Activated CD4-positive, CD25-positive, alpha-beta regulatory T cell treated with anti-CD3 and anti-CD28 coated beads, Interleukin-2, amount 50 U/mL, for 72 hours (primary cell): Measurements from ENCODE around the gene EIPR1.
A peak's percentile ranks its signal among the peaks of the same experiment; 100 is the strongest.

ENCODE experiments used
- DNase-seq: peaks from one replicate; pipeline ENCODE4 v3.0.0; 2021

EIPR1 gene

GRCh38 chr2:3238951-3239841 is 138.4 kb downstream of the EIPR1 start:
- DNase-seq, result no peak

DNA sequence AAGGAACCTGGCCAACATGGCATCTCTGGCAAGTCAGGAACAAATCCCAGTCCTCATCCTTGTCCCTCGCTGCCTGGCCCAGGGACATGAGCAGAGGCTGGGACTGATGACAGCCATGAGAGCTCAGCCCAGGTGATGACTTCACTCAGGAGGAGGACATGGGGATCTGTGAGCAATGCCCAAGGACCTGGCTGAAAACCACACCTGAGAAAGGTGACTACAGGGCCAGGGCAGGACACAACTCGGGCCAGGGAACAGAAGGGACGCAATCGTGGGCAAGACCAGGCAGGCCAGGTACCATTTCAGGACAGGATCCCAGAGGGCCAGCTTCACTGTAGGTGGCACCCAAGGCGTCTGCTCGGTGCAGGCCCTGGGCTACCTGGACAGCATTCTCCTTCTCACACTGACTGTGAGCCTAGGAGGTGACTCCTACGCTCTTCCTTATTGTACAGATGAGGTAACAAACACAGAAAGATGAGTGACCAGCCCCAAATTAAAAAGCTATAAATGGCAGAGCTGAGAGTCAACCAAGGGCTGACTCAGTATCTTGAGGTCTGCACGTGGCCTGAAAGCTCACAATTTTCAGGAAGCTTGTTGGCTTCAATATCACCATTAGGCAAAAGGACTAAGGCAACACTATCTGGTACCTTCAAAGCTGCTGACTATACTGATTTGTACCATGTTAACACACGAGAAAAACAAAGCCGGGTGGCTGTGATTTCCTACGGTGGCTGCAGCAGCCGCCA is 141.1 kb downstream of the EIPR1 start:
- no peak for DNase-seq

DNA sequence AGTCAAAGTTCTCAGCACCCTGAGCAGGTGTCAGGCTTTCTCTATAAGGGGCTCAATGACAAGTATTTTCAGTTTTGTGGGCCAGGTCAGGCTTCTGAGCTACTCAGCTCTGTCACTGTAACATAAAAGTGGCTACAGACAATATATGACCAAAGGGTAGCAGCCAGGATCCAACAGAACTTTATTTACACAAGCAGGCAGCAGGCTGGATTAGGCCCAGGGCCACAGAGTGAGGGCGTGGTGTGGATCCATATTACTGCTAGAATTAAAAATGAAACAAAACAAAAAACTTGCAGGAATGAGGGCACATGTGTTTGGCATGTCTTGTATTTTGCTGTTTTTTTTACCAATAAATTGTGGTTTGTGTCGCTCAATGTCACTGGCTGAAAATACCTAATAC is 143.7 kb downstream of the EIPR1 start:
- no peak for DNase-seq

DNA sequence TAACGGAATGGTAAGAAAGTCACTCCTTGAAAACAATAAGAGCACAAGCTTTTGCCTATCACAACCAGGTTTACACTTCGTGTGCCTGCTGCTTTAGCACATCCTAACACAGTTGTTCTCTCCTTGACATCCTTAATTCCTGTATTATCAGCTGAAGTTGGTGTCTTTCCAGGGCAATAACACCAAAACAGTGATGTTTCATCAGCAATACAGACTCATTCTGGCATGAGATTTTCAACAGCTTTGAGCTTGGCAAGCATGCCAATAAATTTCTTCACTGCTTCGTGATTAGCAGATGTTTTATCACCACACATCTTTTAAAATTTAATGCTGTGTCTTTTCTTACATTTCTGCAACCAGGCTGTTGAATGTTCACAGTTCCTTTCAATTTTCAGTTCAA is 148.4 kb downstream of the EIPR1 start:
- no peak for DNase-seq

DNA sequence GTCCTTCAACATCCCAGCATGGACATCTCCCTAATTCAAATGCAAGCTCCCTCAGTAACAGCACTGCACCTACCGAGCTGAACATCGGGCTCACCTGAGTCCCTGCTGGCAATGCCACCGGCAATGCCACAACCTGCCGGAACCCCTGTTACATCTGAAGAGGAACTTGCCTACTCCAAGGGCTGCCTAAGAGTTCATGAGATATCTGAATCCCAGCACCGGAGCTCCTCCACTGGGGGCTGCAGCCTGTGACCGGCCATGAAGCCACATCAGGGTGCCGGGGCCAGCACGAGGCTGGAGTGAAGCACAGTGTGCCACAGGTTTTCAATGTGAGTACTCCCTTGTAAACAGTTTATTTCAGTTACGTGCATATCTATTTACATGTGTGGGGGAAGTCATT is 152.9 kb downstream of the EIPR1 start:
- no peak for DNase-seq

GRCh38 chr2:3223080-3223923 is 154.3 kb downstream of the EIPR1 start:
- DNase-seq, result peak; percentile 78

- peak; percentile 50 for DNase-seq
Observed at GRCh38 chr2:3222636-3223035, 155.0 kb downstream of the EIPR1 start.

- no peak for DNase-seq
Observed at GRCh38 chr2:3219536-3219935, 158.1 kb downstream of the EIPR1 start.

- no peak for DNase-seq
Observed at GRCh38 chr2:3217646-3218045, 160.0 kb downstream of the EIPR1 start.

DNA sequence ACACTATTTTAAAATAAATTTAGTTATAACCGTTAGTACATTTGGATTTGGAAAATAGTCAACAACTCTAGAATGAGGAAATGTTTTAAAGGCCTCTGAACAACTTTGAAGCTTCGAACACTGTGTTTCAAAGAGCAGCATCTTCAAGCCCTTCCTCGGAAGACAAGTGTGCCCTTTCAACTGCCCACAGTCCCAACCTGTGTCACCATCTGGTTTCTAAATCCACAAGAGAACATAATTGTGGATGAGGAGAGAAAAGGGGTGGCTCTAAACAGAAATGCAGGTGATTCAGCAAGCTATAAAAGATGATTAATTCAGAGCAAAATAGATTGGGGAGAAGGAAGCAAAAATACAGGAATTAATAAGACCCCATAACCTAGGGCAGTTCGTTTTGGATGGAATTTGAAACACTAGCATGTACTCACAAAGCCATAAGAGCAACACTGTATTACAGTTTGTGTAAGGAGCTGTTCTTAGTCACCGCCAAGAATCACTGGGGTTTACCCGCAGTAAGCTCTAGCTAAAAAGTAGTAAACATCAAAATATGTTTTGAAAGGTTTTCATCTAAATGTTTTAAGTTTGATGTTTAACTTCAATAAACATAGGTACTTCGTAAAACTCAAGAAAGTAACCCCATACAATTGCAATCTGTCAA is 160.7 kb downstream of the EIPR1 start:
- DNase-seq, result no peak

GRCh38 chr2:3214806-3215404 is 162.7 kb downstream of the EIPR1 start:
- DNase-seq, result no peak

DNA sequence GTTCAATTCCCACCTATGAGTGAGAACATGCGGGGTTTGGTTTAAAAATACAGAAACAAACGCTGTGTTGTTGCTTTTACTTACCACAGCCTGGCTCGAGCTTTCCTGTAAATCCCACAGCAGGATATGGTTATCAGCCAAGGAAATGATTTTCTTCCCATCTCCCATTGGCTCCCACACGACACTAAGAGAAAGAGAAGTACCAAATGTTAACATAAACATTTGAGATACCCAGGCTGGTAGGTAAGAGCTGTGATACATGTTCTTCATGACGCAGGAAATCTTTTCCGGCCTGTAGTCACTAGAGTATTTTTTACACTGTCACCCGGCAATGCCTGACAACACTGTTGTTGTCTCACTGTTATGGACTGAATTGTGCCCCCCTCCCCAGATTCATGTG is 163.6 kb downstream of the EIPR1 start:
- DNase-seq, result no peak

GRCh38 chr2:3212984-3213383 is 164.6 kb downstream of the EIPR1 start:
- DNase-seq, result no peak

- no peak for DNase-seq
Observed at GRCh38 chr2:3212061-3212362, 165.6 kb downstream of the EIPR1 start.

- no peak for DNase-seq
Observed at GRCh38 chr2:3211256-3212060, 166.2 kb downstream of the EIPR1 start.

DNA sequence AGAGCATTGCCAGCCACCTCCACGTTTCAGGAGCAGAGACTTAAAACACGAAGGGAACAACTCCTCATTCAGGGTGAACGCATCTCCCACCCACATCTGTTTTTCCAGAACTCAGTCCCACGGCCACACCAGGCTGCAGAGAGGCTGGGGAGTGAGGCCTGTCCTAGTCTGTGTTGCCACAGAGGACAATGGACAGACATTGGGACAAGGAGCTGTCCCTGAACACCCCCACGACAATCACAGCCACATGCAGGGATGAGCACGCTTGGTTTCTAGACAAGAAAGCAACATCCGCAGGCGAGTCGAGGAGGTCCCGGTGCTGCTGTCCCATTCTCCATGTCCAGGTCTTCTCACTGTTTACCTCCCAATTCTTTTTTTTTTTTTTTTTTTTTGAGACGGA is 167.4 kb downstream of the EIPR1 start:
- DNase-seq, result no peak

DNA sequence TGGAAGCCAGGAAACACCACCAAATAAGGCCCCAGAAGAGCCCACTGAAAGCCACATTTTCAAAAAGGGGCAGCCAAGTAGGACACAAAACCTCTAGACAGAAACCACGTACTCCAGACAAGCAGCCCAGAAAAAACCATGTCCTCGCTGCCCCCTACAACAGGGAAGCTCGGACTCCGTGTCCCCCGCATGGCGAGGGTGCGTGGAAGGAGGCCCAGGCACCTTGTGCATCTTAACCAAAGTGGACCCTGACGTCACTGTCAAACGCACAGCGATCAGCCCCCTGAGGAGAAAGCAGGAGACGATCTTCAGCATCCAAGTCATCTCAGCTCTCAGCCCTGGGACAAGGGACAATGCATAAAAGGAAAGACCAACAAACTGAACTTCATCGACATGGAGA is 168.4 kb downstream of the EIPR1 start:
- no peak for DNase-seq

DNA sequence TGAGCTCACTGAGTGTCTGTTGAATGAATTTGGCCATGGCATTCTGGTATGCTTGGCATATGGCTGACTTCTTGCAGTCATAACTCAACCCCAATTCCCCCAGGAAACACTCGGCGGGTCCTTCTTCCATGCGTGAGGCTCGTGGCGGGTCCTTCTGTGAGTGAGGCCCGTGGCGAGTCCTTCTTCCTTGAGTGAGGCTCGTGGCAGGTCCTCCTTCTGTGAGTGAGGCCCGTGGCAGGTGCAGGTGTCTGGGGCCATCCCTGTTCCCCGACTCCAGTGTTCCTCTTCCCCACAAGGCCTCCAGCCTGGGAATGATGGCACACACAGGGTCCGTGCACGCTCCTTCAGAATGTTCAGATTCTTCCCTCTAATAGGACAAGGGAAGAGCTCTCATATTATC is 169.0 kb downstream of the EIPR1 start:
- no peak for DNase-seq

GRCh38 chr2:3208179-3208578 is 169.4 kb downstream of the EIPR1 start:
- no peak for DNase-seq

GRCh38 chr2:3207091-3207491 is 170.5 kb downstream of the EIPR1 start:
- no peak for DNase-seq

DNA sequence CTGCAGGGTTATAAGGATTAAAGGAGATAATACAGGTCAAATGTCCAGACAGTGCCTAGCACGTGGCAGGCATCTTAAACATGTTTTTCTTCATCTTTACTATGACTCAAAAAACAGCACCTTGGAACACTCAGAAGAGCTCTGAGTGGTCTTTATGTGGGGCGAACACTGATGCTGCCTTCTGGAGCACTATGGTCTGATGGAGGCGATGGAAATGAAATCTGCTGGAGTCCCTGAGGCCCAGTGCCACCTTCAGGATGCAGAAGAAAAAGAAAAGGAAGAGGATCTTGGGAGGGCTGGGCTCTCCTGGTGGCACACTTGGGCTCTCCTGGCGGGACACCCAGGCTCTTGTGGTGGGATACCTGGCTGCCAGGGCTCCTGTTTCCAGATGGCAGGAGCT is 171.8 kb downstream of the EIPR1 start:
- no peak for DNase-seq
